WTC11 (cell line): ENCODE data around the gene MEGF6. TPM values are rescaled to one million over a fixed set of nuclear protein-coding genes. Genes with fewer than 3 reads are reported as not detected.

ENCODE experiments used
- ATAC-seq: fragments of 200-7000 bp; cut with Tn5 transposase; 2 replicates; pipeline ENCODE4 v1.10.0; 2021; ENCODE audit warnings: mild to moderate bottlenecking, moderate library complexity
- CTCF ChIA-PET: fragments of 300-600 bp; sonication (Branson Sonifier 250); formaldehyde crosslinking; loops from one replicate; lab custom pipeline; 2021; ENCODE audit warnings: antibody characterized with exemption; lab: Charles Lee
- POLR2A ChIA-PET: fragments of 350-600 bp; sonication (Branson Sonifier 250); formaldehyde crosslinking; loops from one replicate; lab custom pipeline; 2021; ENCODE audit warnings: antibody characterized with exemption; lab: Charles Lee
- DNase-seq: peaks from one replicate; pipeline ENCODE4 v3.0.0; 2021; ENCODE audit warnings: low spot score
- H3K27ac Mint-ChIP-seq: 2 replicates; pipeline ENCODE4 v1.8.0; 2021; ENCODE audit warnings: mixed read lengths
- H3K27me3 Mint-ChIP-seq: 2 replicates; pipeline ENCODE4 v1.8.0; 2021; ENCODE audit warnings: low read depth, mild to moderate bottlenecking, moderate library complexity, mixed read lengths
- H3K36me3 Mint-ChIP-seq: 2 replicates; pipeline ENCODE4 v1.8.0; 2021; ENCODE audit warnings: mixed read lengths
- H3K4me1 Mint-ChIP-seq: 2 replicates; pipeline ENCODE4 v1.8.0; 2022; ENCODE audit warnings: mixed read lengths
- H3K4me3 Mint-ChIP-seq: 2 replicates; pipeline ENCODE4 v1.8.0; 2021; ENCODE audit warnings: mild to moderate bottlenecking, moderate library complexity, mixed read lengths
- H3K9me3 Mint-ChIP-seq: 2 replicates; pipeline ENCODE4 v1.8.0; 2021; ENCODE audit warnings: mixed read lengths
- ATF1 ChIP-seq: sonication (generic); formaldehyde crosslinking; IDR thresholded peaks from 2 replicates; pipeline ENCODE4 v1.8.1; 2023; ENCODE audit warnings: mild to moderate bottlenecking, moderate library complexity, missing genetic modification reagents
- ATF6 ChIP-seq: sonication (generic); formaldehyde crosslinking; IDR thresholded peaks from 2 replicates; pipeline ENCODE4 v1.8.1; 2023; ENCODE audit warnings: mild to moderate bottlenecking, missing genetic modification reagents
- E2F5 ChIP-seq: sonication (generic); formaldehyde crosslinking; IDR thresholded peaks from 2 replicates; pipeline ENCODE4 v1.8.1; 2022; ENCODE audit warnings: mild to moderate bottlenecking, moderate library complexity, missing genetic modification reagents
- ELF4 ChIP-seq: sonication (generic); formaldehyde crosslinking; IDR thresholded peaks from 2 replicates; pipeline ENCODE4 v1.8.1; 2022; ENCODE audit warnings: low read depth, mild to moderate bottlenecking, moderate library complexity, missing genetic modification reagents
- EMX1 ChIP-seq: fragments of 250-450 bp; sonication (Bioruptor Pico); IDR thresholded peaks from 2 replicates; pipeline ENCODE4 v1.8.0; 2021; ENCODE audit warnings: mild to moderate bottlenecking
- ESRRA ChIP-seq: sonication (generic); formaldehyde crosslinking; IDR thresholded peaks from 2 replicates; pipeline ENCODE4 v1.8.1; 2022; ENCODE audit warnings: mild to moderate bottlenecking, missing genetic modification reagents, borderline replicate concordance
- FOXJ3 ChIP-seq: sonication (generic); formaldehyde crosslinking; IDR thresholded peaks from 2 replicates; pipeline ENCODE4 v1.9.0; 2021; ENCODE audit warnings: missing genetic modification reagents, mild to moderate bottlenecking, borderline replicate concordance
- FOXP1 ChIP-seq: sonication (generic); formaldehyde crosslinking; IDR thresholded peaks from 2 replicates; pipeline ENCODE4 v1.8.0; 2022; ENCODE audit warnings: missing genetic modification reagents, mild to moderate bottlenecking, moderate library complexity, borderline replicate concordance
- FOXP4 ChIP-seq: sonication (generic); formaldehyde crosslinking; IDR thresholded peaks from 2 replicates; pipeline ENCODE4 v1.8.0; 2022; ENCODE audit warnings: mild to moderate bottlenecking, missing genetic modification reagents
- IRF2 ChIP-seq: sonication (generic); formaldehyde crosslinking; IDR thresholded peaks from 2 replicates; pipeline ENCODE4 v1.8.0; 2022; ENCODE audit warnings: low read depth, missing genetic modification reagents, borderline replicate concordance
- JUN ChIP-seq: sonication (generic); formaldehyde crosslinking; IDR thresholded peaks from 2 replicates; pipeline ENCODE4 v1.8.0; 2023; ENCODE audit warnings: mild to moderate bottlenecking, missing genetic modification reagents
- NR3C1 ChIP-seq: sonication (generic); formaldehyde crosslinking; conservative IDR thresholded peaks from 2 replicates; pipeline ENCODE4 v1.8.1; 2023; ENCODE audit warnings: low read depth, mild to moderate bottlenecking, missing genetic modification reagents
- SP1 ChIP-seq: sonication (generic); formaldehyde crosslinking; conservative IDR thresholded peaks from 2 replicates; pipeline ENCODE4 v1.8.1; 2022; ENCODE audit warnings: missing genetic modification reagents
- TEAD4 ChIP-seq: sonication (generic); formaldehyde crosslinking; IDR thresholded peaks from 2 replicates; pipeline ENCODE4 v1.8.0; 2022; ENCODE audit warnings: mild to moderate bottlenecking, missing genetic modification reagents
- USF1 ChIP-seq: sonication (generic); formaldehyde crosslinking; IDR thresholded peaks from 2 replicates; pipeline ENCODE4 v1.8.0; 2022; ENCODE audit warnings: mild to moderate bottlenecking, missing genetic modification reagents
- ZNF121 ChIP-seq: sonication (generic); formaldehyde crosslinking; IDR thresholded peaks from 2 replicates; pipeline ENCODE4 v1.8.0; 2023; ENCODE audit warnings: missing genetic modification reagents
- ZNF138 ChIP-seq: sonication (generic); formaldehyde crosslinking; conservative IDR thresholded peaks from 2 replicates; pipeline ENCODE4 v1.8.1; 2022; ENCODE audit warnings: mild to moderate bottlenecking, moderate library complexity, missing genetic modification reagents
- ZNF219 ChIP-seq: sonication (generic); formaldehyde crosslinking; IDR thresholded peaks from 2 replicates; pipeline ENCODE4 v1.8.0; 2023; ENCODE audit warnings: missing genetic modification reagents, mild to moderate bottlenecking, borderline replicate concordance
- ZNF396 ChIP-seq: fragments of 250-450 bp; sonication (Bioruptor Pico); IDR thresholded peaks from 2 replicates; pipeline ENCODE4 v1.8.0; 2021; ENCODE audit warnings: mild to moderate bottlenecking, moderate library complexity, borderline replicate concordance
- ZNF416 ChIP-seq: fragments of 250-450 bp; sonication (Bioruptor Pico); IDR thresholded peaks from 2 replicates; pipeline ENCODE4 v1.9.0; 2021; ENCODE audit warnings: mild to moderate bottlenecking, inconsistent platforms
- ZNF423 ChIP-seq: fragments of 250-450 bp; sonication (Bioruptor Pico); IDR thresholded peaks from 2 replicates; pipeline ENCODE4 v2.1.2; 2022; ENCODE audit warnings: mild to moderate bottlenecking, moderate library complexity
- total RNA-seq: library from RNA; stranded (reverse); gene quantifications from 3 replicates; pipeline ENCODE4 v1.2.3, GENCODE V29; 2021

Gene MEGF6
- total RNA-seq, 1 experiment from 2014 or later = 24.9 TPM

GRCh38 chr1:3495776-3496745, 115.2 kb downstream of the MEGF6 start:
- TF ChIP-seq FOXP1 (CRISPR knock-in tag) (no peak), E2F5 (CRISPR knock-in tag) (no peak), TEAD4 (CRISPR knock-in tag) (no peak), EMX1 (CRISPR knock-in tag) (no peak), SP1 (CRISPR knock-in tag) (no peak), ZNF219 (CRISPR knock-in tag) (no peak), ESRRA (CRISPR knock-in tag) (no peak), ZNF138 (CRISPR knock-in tag) (no peak), ZNF121 (no peak), FOXP4 (CRISPR knock-in tag) (no peak), ATF1 (CRISPR knock-in tag) (no peak), ZNF416 (no peak)
- H3K27ac Mint-ChIP-seq = no peak overlapping the region
- H3K4me1 Mint-ChIP-seq = peaks cover 1% of the 10 kb centered on the region; the same call in 1 of the 2 replicates
- ATAC-seq (no peak), DNase-seq (no peak)
- no peaks in the 10 kb centered on the region for H3K9me3 Mint-ChIP-seq
- H3K36me3 Mint-ChIP-seq = no peaks in the 10 kb centered on the region
- no peaks in the 10 kb centered on the region for H3K27me3 Mint-ChIP-seq
- ChIA-PET POLR2A (no interaction called here), CTCF (interaction anchor here (0.9 to 2.9 kb wide), 3 partner anchors 43 to 229 kb away, joined by 3 to 10 read pairs (median 5); no protein-coding TSS in a partner anchor)
- no peak overlapping the region for H3K4me3 Mint-ChIP-seq

- DNase-seq (no peak), ATAC-seq (no peak)
- Mint-ChIP-seq H3K27me3 (no peaks in the 10 kb centered on the region), H3K4me3 (no peak overlapping the region), H3K4me1 (peaks cover 2% of the 10 kb centered on the region; the same call in 1 of the 2 replicates), H3K36me3 (no peaks in the 10 kb centered on the region)
- CTCF ChIA-PET = interaction anchor here (0.9 to 2.9 kb wide), 3 partner anchors 42 to 230 kb away, joined by 3 to 10 read pairs (median 6); no protein-coding TSS in a partner anchor
- TF ChIP-seq ZNF396 (CRISPR knock-in tag) (no peak), FOXJ3 (no peak), ATF6 (no peak), NR3C1 (CRISPR knock-in tag) (no peak), ZNF219 (CRISPR knock-in tag) (no peak), USF1 (CRISPR knock-in tag) (no peak), ELF4 (no peak), IRF2 (CRISPR knock-in tag) (no peak), JUN (CRISPR knock-in tag) (no peak), EMX1 (CRISPR knock-in tag) (no peak), ZNF423 (no peak)
- TF ChIP-seq, all 79 proteins: peak for 0
- H3K9me3 Mint-ChIP-seq = no peaks in the 10 kb centered on the region
- no peak overlapping the region for H3K27ac Mint-ChIP-seq
- POLR2A ChIA-PET = no interaction called here
Observed at GRCh38 chr1:3494321-3495308, 116.7 kb downstream of the MEGF6 start.
